Astrocyte of the hippocampus (primary cell): Measurements from ENCODE around the gene PCAT6.
"Not testable (repeated sequence)": the region's sequence is repeated elsewhere in the genome, so short reads cannot be mapped to it uniquely, and the experiment has no call there.

Experiments
- DNase-seq: peaks from one replicate; pipeline ENCODE4 v3.0.0; 2011; ENCODE audit warnings: low read depth, low spot score

The PCAT6 gene

DNA sequence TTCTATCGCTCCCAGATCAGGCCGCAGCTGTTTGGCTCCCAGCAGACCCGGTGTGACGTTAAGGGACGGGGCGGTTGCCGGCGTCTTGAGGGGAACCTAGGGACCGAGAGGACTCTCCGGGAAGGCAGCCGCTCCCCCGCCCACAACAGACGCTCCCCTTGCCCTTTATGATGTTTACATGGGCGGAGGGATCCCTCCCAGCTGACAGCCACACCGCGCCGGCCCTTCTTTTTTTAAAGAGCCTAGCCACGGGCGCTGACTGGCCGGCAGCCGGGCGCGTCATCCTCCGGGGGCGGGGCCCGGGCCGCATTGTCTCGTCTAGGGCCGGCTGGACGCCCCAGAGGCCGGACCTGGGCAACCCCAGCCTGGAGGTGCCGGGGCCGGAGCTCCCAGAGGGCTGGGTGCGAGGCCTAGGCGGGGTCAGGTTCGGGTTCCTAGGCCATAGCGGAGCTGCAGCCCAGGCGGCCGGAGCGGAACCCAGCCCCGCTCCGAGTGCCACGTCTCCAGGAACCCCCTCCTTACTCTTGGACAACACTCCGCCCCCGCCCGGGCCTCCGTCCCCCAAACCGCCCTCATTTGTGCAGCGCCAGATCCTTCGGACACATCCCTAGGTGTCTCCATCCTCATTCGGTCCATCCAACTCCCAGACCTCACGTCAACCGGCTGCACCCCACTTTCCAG is at the start of gene PCAT6:
Gene PCAT6 (plus strand): TSS at position 340 of the 681 bp plus-strand sequence.
- peak; percentile 98 for DNase-seq

DNA sequence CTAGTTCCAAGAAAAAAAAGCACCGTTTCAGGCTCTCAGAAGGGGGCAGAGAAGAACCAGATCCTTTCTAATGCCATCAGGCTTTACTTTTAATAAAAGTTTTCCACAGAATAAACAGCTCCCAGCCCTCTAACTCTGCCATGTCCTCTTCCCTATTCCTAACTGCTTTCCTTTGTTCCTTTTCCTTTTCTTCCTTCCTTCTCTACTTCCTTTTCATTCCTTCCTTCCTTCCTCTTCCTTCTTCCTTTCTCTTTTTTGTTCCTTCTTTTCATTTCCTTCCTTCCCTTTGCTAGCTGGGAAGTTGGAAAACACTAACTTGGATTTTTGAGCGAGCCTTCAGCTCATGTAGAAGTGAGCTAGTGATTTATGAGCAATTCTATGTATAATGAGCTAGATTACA is 48.7 kb upstream of the PCAT6 start:
- DNase-seq: no peak

DNA sequence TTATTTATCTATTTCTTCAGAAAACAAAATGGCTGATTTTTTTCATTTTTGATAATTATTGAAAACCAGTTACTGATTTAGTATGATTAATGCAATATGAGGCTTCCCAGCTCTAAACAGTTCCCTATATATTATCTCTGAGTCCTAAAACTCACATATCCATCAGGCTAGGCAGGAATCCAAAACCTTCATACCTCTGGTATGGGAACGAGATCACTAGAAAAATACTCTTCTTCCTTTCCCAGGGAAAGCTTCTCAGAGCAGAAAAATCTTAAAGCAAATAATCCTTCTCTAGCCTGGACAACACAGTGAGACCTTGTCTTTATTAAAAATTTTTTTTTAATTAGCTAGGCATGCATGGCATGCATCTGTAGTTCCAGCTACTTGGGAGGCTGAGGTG is 45.0 kb upstream of the PCAT6 start:
- DNase-seq: peak; percentile 9

DNA sequence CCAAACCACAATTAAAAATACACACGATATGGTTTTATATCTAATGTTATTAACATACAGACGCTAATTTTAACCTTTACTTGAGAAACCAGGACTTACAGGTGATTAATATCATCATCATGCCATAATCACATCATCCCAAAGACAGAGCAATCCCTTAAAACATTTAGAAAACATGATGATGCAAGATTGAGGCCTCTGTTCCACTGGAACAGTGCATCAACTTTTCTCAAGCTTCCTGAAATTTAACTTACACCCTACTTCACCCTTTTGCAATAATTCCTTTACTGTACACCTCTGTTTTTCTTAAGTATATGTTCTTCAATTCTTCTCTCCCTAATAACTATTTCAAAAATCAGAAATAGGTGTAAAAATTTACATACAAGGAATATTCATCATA is 40.6 kb upstream of the PCAT6 start:
- DNase-seq: no peak

DNA sequence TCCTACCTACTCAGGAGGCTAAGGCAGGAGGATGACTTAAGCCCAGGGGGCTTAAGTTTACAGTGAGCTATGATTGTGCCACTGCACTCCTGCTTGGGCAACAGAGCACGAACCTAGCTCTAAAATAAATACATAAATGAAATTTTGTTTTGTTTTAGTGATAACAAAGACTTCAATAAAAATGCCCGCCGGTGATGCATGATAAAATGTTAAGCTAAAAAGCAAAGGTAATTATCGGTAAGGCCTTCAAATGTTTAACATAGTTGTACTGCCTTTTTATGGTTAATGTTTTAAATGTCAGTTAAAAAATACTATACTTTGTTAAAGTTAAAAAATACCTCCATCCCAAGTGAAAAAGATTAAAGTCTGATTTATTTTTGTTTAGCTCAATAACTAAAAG is 29.6 kb upstream of the PCAT6 start:
- DNase-seq: no peak

DNA sequence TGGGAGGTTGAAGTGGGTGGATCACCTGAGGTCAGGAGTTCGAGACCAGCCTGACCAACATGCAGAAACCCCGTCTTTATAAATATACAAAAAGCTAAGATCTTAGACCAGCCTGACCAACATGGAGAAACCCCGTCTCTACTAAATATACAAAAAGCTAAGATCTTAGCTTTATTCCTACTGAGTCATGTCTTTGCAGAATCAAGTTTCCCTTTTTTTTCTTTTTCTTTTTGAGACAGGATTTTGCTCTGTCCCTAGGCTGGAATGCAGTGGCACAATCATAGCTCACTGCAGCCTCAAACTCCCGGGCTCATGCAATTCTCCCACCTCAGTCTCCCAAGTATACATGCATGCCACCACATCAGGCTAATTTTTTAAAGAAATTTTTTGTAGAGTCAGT is 23.9 kb upstream of the PCAT6 start:
- DNase-seq: no peak

DNA sequence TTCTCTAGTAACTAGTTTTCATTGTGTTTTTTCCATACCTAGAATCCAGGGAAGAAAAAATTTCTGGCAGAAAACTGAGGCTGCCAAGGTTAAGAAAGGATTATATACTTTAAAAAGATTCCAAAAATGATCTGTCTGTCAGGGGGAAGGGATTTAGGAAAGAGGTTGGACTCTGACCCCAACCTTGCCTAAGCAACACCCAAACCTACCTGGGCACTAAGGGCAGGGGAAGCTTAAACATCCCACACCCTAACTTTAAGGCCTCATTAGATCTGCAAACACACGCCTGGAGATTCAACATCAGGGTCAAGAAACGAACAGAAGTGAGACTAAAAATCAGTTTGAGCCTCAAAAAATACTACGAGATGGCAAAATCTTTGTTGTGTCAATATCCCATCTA is 22.0 kb upstream of the PCAT6 start:
- no peak for DNase-seq

DNA sequence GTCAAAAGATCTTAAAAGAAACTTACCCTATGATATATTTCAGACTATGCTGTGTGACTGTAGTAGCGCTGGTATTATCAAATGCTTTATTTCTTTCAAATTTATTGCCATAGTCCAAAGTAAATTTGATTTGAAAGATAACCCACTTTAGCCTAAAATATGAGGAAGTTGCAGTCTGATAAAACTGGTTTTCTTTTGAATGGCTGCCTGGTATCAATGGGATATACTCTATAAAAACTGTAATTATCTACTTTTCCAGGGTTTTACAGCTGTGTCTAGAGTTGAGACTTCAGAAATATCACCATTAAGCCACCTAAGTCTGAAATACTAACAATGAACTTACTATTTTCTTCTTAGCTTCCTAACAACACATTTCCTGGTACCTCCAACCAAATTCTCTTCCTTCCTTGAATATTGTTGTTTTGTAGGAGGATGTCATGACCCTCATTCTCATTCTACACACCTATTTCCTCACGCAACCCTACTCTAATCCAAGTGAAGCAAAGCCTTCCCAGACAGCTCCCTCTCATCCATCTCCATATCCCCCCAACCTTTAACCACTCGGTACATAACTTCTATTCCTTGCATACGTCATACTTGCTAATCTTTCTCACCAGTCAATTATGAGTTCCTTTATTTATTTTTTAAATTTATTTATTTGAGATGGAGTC is 19.5 kb upstream of the PCAT6 start:
- no peak for DNase-seq

DNA sequence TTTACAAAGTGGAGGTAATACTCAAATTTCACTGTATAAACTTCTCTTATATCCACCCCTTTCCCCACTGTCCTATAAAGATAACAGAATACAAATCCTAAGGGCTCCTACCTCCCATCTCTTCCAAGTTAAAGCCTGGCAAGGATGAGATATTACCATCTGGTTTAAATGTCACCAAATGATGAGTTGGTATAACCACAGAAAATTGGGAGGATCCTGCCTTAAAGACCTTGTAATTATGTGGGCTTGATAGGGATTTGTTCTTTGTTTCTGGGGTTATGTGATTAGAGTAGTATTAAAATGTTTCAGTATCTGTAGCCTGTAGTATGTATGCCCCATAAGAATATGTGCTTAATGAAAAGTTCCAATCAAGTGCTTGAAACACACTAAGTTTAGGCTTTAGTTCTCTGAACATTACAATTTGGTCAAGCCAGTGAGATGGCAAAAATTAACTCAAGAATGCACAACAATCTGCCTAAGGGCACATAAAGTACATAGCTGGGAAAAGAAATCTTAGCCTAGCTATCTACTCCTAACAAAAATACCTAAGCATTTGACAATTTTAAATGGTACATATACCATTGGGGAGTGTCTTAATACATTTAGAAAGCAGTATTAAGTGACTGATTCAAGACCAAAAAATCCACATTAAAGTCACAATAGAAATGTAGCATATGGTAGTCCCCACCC is 16.6 kb upstream of the PCAT6 start:
- peak; percentile 58 for DNase-seq

DNA sequence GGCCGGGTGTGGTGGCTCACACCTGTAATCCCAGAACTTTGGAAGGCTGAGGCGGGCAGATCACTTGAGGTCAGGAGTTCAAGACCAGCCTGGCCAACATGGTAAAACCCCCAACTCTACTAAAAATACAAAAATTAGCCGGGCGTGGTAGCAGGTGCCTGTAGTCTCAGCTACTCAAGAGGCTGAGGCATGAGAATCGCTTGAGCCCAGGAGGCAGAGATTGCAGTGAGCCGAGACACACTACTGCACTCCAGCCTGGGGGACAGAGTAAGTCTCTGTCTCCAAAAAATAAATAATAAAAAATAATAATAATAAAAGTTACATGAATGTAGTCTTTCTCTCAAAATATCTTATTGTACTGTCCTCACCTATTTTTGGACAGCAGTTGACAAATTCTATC is 15.8 kb upstream of the PCAT6 start:
- DNase-seq: not testable (repeated sequence)

DNA sequence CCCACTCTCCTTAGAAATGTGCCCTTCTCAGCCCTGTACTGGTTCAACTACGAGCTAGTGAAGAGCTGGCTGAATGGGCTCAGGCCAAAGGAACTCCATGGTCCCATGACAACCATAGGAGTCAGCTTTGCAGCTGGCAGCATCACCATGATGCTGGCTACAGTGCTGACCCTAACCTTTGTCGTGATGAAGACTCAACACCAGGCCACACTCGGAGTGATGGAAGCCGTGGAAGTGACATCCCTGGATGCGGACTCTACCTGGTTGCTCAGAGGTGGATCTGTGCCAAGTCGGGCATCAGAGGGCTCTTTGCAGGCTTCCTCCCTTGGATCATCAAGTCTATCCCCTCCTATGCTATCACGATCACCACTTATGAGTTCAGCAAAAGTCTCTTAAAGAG is 14.1 kb upstream of the PCAT6 start:
- no peak for DNase-seq

DNA sequence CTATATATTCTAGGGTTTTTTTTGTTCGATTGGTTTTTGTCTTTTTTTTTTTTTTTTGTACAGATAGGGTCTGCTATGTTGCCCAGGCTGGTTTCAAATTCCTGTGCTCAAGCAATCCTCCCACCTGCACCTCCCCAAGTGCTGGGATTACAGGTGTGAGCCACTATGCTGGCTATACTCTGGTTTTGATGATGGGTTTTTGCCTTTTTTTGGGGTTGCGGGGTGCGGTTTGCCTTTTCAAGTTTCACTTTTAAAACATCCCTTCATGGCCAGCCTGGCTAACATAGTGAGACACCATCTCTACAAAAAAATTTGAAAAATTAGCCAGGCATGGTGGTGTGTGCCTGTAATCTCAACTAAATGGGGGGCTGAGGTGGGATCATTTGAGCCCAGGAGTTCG is 12.5 kb upstream of the PCAT6 start:
- DNase-seq: no peak

DNA sequence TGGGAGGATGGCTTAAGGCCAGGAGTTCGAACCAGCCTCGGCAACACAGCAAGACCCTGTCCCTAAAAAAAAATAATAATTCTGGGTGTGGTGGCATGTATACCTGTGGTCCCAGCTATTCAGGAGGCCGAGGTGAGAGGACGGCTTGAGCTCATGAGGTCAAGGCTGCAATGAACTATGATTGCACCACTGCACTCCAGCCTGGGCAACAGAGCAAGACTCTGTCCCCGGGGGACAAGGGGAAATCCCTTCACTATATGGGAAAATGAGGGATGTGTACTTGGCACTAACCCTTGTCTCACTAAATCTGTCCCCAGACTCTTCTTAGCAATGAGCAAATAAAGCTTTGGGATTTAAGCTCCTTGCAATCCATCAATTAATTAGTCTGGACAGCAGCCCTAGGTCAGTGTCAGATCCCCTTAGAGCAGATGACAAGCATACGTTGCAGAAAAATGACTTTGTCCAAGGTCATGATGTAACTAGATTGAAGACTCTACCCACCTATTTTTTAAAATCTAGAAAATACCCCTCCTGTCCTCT is 11.9 kb upstream of the PCAT6 start:
- no peak for DNase-seq

DNA sequence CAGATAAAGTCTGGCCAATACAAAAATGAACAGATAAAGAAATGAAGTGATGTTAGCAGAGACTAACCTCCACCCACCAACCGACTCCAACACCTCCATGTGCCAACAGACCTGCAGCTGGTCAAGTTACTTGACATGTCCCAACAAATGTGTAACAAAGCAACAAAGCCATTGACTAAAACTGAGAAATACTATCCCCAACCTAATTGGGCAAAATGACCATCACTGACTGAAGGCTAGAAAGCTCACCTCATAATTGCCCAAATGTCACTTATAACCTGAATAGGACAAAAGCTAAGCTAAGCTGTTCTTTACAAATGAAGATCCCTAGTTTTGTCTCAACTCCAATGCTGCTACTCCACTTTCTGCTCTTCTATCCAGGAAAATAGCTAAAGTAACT is 10.0 kb upstream of the PCAT6 start:
- DNase-seq: no peak

DNA sequence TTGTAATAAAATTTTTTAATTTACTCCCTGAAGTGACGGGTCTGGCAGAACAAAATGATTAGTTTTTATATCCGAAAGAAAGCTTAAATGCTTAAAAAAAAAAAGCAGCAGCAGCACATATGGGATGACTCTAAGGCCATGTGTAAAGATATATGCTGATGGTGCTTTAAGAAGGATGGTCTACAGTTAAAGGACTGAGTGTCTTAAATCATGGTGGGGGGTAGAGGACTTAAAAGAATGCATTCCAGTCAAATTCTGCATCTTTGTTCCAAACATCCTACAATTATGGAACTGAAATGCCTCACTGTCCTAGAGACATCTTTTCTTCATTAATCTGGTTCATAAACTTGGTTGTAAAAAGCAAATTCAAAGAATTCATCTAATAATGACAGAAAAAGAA is 9.6 kb upstream of the PCAT6 start:
- DNase-seq: no peak

DNA sequence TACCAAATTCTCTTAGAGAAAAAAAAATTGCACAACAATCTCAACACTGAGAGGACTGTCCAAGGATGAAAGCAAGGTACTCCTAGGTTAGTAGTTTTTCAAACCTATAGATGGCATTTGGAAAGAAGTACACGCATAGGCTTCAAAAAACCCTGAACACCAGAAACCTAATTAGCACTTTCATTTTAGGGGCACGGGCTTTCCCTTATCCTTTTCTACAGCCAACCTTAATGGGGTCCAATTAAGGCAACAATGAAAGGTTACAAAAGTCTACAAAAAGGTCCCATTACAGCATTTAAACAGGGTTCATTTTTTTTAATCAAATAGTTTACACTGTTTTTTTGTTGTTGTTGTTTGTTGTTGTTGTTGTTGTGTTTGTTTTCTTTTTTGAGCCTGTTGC is 8.7 kb upstream of the PCAT6 start:
- DNase-seq: no peak

DNA sequence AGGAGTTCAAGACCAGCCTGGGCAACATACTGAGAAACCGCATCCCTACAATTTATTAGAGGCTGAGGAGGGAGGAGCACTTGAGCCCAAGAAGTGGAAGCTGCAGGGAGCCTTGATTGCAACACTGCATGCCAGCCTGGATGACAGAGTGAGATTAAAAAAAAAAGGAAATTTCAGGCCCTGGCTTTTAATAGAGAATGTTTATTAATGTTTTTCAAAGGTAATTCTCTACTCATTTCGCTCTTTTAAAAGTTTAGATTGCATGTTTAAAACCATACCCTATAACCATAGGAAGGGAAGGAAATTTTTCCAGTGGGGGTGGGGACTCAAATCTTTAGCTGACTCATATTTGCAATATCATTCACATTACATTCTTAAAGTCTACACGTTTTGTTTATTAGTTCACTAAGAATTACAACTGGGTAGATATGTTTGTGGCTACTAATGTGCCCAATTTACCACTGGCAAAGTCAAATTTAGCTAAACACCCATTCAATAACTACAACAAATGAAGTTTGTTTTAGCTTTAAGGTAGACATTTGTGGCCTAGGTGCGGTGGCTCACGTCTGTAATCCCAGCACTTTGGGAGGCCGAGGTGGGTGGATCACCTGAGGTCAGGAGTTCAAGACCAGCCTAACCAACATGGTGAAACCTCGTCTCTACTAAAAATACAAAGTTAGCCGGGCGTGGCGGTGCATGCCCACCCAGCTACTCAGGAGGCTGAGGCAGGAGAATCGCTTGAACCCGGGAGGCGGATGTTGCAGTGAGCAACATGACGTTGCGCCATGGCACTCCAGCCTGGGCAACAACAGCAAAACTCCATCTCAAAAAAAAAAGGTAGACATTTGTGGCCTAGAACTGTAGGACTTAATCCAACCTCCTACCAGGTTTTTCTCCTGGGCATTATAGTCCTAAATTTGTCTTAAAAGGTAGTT is 7.5 kb upstream of the PCAT6 start:
- peak; percentile 17 for DNase-seq

DNA sequence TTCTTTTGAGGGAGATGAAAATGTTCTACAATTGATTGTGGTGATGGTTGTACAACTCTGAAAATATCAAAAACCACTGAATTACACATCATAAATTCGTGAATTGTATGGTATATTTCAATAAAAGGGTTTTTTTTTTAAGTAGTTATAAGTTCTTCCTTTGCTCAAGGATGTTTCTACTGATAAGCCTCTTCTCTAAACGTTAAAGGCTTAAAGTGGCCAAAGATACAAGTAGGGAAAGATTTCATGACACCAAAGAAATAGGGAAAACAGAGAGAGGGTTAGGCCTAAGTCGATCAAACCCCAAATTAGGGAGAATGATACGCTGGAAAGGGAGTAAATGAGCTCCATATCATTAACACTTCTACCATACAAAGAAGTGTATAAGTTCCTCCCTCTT is 6.6 kb upstream of the PCAT6 start:
- no peak for DNase-seq

DNA sequence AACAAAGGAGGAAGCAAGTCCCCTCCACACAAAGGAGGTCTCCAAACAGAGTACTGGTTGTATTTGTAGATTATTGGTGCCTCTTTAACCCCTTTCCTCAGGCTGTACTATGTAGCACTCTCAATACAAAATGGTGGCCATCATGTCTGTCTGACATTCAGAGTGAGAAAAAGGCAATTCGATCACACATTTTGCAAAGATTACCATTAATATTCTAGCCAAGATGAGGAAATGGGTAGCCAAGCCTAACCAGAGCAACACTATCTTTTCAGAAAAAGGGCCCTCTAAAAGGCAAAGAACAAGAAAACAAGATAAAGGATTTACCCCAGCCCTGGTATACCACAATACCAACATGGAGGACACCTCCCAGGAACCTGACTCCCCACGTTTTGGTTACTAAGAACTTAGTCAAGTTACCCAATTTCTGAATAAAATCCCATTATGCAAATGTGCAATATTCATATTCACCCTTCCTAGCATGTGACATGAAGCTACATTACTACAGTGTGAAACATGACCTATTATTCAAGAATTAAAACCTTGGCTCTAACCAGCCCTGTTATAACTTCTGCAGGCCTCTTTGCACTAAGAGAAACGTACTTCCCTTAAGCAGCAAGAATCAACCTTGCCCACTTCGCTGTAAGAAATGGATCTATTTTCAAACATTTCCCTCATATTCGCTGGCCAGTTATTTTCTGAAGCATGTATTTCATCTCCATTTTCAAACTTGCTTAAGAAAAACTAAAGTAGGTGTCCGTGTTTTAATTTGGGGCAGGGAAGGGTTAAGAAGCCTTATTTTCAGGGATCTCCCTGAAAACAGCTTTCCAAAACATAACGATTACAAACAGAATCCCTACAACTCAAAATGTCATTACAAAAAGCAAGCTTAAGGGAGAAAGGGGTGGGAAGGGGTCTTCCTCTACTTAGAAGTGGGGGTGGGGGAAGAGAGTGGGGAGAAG is 4.6 kb upstream of the PCAT6 start:
- DNase-seq: peak; percentile 30

DNA sequence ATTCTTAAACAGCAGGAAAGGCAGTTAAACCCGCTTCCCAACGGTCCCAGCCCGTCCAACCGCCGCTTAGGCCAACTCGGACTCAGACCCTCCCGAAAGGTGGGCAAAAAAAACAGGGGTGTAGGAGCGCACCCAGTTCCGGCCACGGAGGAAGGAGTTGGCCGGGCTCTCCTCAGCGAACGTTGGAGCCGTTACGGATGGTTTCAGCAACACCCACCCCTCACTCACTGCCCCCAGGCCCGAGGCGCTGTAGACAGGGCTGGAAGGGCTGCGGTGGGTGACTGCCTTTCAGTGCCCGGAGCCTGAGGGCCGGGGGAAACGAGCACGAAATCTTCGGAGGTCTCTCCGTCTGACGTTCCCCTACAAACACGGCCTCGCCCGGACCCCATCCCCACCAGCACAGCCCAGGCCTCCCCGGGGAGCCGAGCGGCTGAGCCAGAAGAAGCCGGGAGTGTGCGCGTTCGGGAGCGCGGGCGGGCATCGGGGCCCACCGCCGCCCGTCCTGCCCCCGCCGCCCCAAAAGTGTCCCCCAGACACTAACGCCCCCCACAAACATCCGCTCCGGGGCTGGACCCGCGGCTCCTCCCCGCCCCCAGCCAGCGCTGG is 3.8 kb upstream of the PCAT6 start:
- DNase-seq: peak; percentile 55
